HEK293 (cell line): ENCODE data around the gene CFAP90.

Experiments used
- EGR2 ChIP-seq: fragments of 450-650 bp; formaldehyde crosslinking; IDR thresholded peaks from 2 replicates; pipeline ENCODE4 v1.5.1; 2016; ENCODE audit warnings: low read depth, missing biosample characterization, missing genetic modification characterization
- KLF17 ChIP-seq: fragments of 450-650 bp; formaldehyde crosslinking; IDR thresholded peaks from 2 replicates; pipeline ENCODE4 v1.5.1; 2016; ENCODE audit warnings: missing biosample characterization, missing genetic modification characterization
- KLF7 ChIP-seq: fragments of 450-650 bp; formaldehyde crosslinking; IDR thresholded peaks from 2 replicates; pipeline ENCODE4 v1.5.1; 2016; ENCODE audit warnings: missing biosample characterization, missing genetic modification characterization, borderline replicate concordance
- MYNN ChIP-seq: fragments of 450-650 bp; formaldehyde crosslinking; IDR thresholded peaks from 2 replicates; pipeline ENCODE4 v1.5.1; 2016; ENCODE audit warnings: missing biosample characterization, missing genetic modification characterization, borderline replicate concordance
- OSR2 ChIP-seq: fragments of 450-650 bp; formaldehyde crosslinking; IDR thresholded peaks from 2 replicates; pipeline ENCODE4 v1.5.1; 2016; ENCODE audit warnings: missing biosample characterization, missing genetic modification characterization
- REPIN1 ChIP-seq: fragments of 450-650 bp; formaldehyde crosslinking; IDR thresholded peaks from 2 replicates; pipeline ENCODE4 v1.5.1; 2017; ENCODE audit warnings: missing biosample characterization, missing genetic modification characterization, low read depth
- SP7 ChIP-seq: fragments of 450-650 bp; formaldehyde crosslinking; IDR thresholded peaks from 2 replicates; pipeline ENCODE4 v1.5.1; 2016; ENCODE audit warnings: missing biosample characterization, missing genetic modification characterization
- WT1 ChIP-seq: fragments of 450-650 bp; formaldehyde crosslinking; IDR thresholded peaks from 2 replicates; pipeline ENCODE4 v1.5.1; 2016; ENCODE audit warnings: missing biosample characterization, missing genetic modification characterization
- ZBTB26 ChIP-seq: fragments of 450-650 bp; formaldehyde crosslinking; optimal IDR thresholded peaks from 2 replicates; pipeline ENCODE3; 2016; ENCODE audit warnings: missing biosample characterization, mild to moderate bottlenecking, missing genetic modification characterization
- ZFP69B ChIP-seq: fragments of 450-650 bp; formaldehyde crosslinking; IDR thresholded peaks from 2 replicates; pipeline ENCODE4 v1.5.1; 2016; ENCODE audit warnings: missing biosample characterization, missing genetic modification characterization
- ZNF112 ChIP-seq: fragments of 450-650 bp; formaldehyde crosslinking; IDR thresholded peaks from 2 replicates; pipeline ENCODE4 v1.5.0; 2017; ENCODE audit warnings: missing biosample characterization, missing genetic modification characterization
- ZNF121 ChIP-seq: fragments of 450-650 bp; formaldehyde crosslinking; IDR thresholded peaks from 2 replicates; pipeline ENCODE4 v1.5.1; 2016; ENCODE audit warnings: missing biosample characterization, missing genetic modification characterization
- ZNF146 ChIP-seq: fragments of 450-650 bp; formaldehyde crosslinking; IDR thresholded peaks from 2 replicates; pipeline ENCODE4 v1.5.1; 2016; ENCODE audit warnings: missing biosample characterization, missing genetic modification characterization
- ZNF16 ChIP-seq: fragments of 450-650 bp; formaldehyde crosslinking; IDR thresholded peaks from 2 replicates; pipeline ENCODE4 v1.5.1; 2016; ENCODE audit warnings: low read depth, missing biosample characterization, missing genetic modification characterization
- ZNF19 ChIP-seq: fragments of 450-650 bp; formaldehyde crosslinking; IDR thresholded peaks from 2 replicates; pipeline ENCODE4; 2016; ENCODE audit warnings: missing biosample characterization, missing genetic modification characterization, low read depth
- ZNF2 ChIP-seq: fragments of 450-650 bp; formaldehyde crosslinking; IDR thresholded peaks from 2 replicates; pipeline ENCODE4 v1.5.1; 2016; ENCODE audit warnings: missing biosample characterization, missing genetic modification characterization
- ZNF266 ChIP-seq: fragments of 450-650 bp; formaldehyde crosslinking; IDR thresholded peaks from 2 replicates; pipeline ENCODE4 v1.5.1; 2016; ENCODE audit warnings: missing biosample characterization, missing genetic modification characterization, low read depth
- ZNF335 ChIP-seq: fragments of 450-650 bp; formaldehyde crosslinking; conservative IDR thresholded peaks from 2 replicates; pipeline ENCODE4 v1.5.1; 2016; ENCODE audit warnings: missing biosample characterization, missing genetic modification characterization
- ZNF341 ChIP-seq: fragments of 450-650 bp; formaldehyde crosslinking; IDR thresholded peaks from 2 replicates; pipeline ENCODE4; 2016; ENCODE audit warnings: low read depth, missing biosample characterization, missing genetic modification characterization
- ZNF394 ChIP-seq: fragments of 450-650 bp; formaldehyde crosslinking; IDR thresholded peaks from 2 replicates; pipeline ENCODE4 v1.5.1; 2016; ENCODE audit warnings: missing biosample characterization, missing genetic modification characterization, mild to moderate bottlenecking, moderate library complexity, borderline replicate concordance
- ZNF473 ChIP-seq: fragments of 450-650 bp; formaldehyde crosslinking; IDR thresholded peaks from 2 replicates; pipeline ENCODE4 v1.5.1; 2017; ENCODE audit warnings: missing biosample characterization, missing genetic modification characterization
- ZNF544 ChIP-seq: fragments of 450-650 bp; formaldehyde crosslinking; IDR thresholded peaks from 2 replicates; pipeline ENCODE4 v1.5.0; 2017; ENCODE audit warnings: missing biosample characterization, missing genetic modification characterization
- ZNF548 ChIP-seq: fragments of 450-650 bp; formaldehyde crosslinking; IDR thresholded peaks from 2 replicates; pipeline ENCODE4 v1.5.1; 2016; ENCODE audit warnings: missing biosample characterization, missing genetic modification characterization
- ZNF596 ChIP-seq: fragments of 450-650 bp; IDR thresholded peaks from 2 replicates; pipeline ENCODE4 v1.5.0; 2018; ENCODE audit warnings: missing biosample characterization, mild to moderate bottlenecking, missing genetic modification characterization, moderate library complexity
- ZNF600 ChIP-seq: fragments of 450-650 bp; formaldehyde crosslinking; IDR thresholded peaks from 2 replicates; pipeline ENCODE4 v1.5.1; 2016; ENCODE audit warnings: missing biosample characterization, missing genetic modification characterization
- ZNF768 ChIP-seq: fragments of 450-650 bp; formaldehyde crosslinking; IDR thresholded peaks from 2 replicates; pipeline ENCODE4 v1.5.1; 2018; ENCODE audit warnings: missing biosample characterization, mild to moderate bottlenecking, missing genetic modification characterization
- TF ChIP-seq, protein P1 (sequence below): fragments of 450-650 bp; formaldehyde crosslinking; IDR thresholded peaks from 2 replicates; pipeline ENCODE4 v1.5.1; 2017; ENCODE audit warnings: missing biosample characterization, missing genetic modification characterization
- TF ChIP-seq, protein P2 (sequence below): fragments of 450-650 bp; formaldehyde crosslinking; IDR thresholded peaks from 2 replicates; pipeline ENCODE4 v1.5.1; 2017; ENCODE audit warnings: missing biosample characterization, missing genetic modification characterization
- TF ChIP-seq, protein P3 (sequence below): fragments of 450-650 bp; formaldehyde crosslinking; IDR thresholded peaks from 2 replicates; pipeline ENCODE4 v1.5.1; 2016; ENCODE audit warnings: missing biosample characterization, missing genetic modification characterization

CFAP90 gene

DNA sequence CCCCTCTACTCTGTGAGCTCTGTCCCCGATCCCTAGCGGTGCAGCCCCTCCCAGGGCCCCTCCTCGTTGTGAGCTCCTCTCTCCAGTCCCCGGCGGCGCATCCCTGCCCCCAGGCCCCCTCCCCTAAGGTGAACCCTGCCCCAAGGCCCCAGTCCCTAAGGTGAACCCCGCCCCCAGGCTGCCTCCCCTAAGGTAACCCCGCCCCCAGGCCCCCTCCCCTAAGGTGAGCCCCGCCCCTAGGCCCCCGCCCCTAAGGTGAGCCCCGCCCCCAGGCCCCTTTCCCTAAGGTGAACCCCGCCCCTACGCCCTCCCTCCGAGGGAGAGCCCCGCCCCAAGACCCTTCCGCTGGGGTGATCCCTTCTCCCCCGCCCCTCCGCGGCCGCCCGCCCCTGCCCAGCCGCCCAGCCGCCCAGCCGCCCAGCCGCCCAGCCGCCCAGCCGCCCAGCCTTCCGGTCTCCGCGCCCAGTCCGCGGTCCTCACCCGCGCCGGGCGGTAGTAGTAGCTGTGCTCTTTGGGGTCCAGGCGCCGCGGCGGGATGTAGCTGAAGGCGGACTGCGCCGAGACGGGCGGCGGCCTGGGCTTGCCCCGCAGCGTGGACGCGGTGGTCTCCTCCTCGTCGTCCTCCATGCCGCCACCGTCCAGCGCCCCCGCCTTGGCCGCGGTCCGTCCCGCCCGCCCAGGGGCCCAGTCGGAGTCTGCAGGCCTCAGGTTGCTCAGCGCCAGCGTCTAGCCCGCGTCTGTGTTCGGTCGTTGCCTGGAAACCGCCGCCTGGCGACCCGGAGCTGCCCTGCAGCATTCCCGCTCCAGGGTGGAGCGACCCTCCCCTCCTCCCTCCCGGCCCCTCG, at the start of gene CFAP90 (continued):
- TF ChIP-seq KLF17 (tag by site-specific recombination): peak; percentile 40; the same call in 1 of the 2 replicates
- TF ChIP-seq, protein P1, sequence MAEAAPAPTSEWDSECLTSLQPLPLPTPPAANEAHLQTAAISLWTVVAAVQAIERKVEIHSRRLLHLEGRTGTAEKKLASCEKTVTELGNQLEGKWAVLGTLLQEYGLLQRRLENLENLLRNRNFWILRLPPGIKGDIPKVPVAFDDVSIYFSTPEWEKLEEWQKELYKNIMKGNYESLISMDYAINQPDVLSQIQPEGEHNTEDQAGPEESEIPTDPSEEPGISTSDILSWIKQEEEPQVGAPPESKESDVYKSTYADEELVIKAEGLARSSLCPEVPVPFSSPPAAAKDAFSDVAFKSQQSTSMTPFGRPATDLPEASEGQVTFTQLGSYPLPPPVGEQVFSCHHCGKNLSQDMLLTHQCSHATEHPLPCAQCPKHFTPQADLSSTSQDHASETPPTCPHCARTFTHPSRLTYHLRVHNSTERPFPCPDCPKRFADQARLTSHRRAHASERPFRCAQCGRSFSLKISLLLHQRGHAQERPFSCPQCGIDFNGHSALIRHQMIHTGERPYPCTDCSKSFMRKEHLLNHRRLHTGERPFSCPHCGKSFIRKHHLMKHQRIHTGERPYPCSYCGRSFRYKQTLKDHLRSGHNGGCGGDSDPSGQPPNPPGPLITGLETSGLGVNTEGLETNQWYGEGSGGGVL (tag by site-specific recombination): 0 out of 2 replicates have a peak, but pooled peaks have one; percentile 20
- no peak for TF ChIP-seq ZNF596
- TF ChIP-seq ZNF335 (tag by site-specific recombination): peak; percentile 29; the same call in 1 of the 2 replicates
- no peak for TF ChIP-seq ZNF548
- no peak for TF ChIP-seq SP7 (tag by site-specific recombination)
- 0 out of 2 replicates have a peak, but pooled peaks have one; percentile 58 for TF ChIP-seq ZNF2 (tag by site-specific recombination)
- TF ChIP-seq, protein P2, sequence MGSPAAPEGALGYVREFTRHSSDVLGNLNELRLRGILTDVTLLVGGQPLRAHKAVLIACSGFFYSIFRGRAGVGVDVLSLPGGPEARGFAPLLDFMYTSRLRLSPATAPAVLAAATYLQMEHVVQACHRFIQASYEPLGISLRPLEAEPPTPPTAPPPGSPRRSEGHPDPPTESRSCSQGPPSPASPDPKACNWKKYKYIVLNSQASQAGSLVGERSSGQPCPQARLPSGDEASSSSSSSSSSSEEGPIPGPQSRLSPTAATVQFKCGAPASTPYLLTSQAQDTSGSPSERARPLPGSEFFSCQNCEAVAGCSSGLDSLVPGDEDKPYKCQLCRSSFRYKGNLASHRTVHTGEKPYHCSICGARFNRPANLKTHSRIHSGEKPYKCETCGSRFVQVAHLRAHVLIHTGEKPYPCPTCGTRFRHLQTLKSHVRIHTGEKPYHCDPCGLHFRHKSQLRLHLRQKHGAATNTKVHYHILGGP (tag by site-specific recombination): no peak
- no peak for TF ChIP-seq ZNF112
- no peak for TF ChIP-seq WT1 (tag by site-specific recombination)
- peak; percentile 42 for TF ChIP-seq ZBTB26 (tag by site-specific recombination)
- TF ChIP-seq ZNF19 (tag by site-specific recombination): no peak
- no peak for TF ChIP-seq ZNF473 (tag by site-specific recombination)
- TF ChIP-seq ZNF121: 0 out of 2 replicates have a peak, but pooled peaks have one; percentile 13
- TF ChIP-seq ZNF16: no peak
- TF ChIP-seq REPIN1 (tag by site-specific recombination): peak; percentile 74; the same call in 1 of the 2 replicates
- peak; percentile 39; the same call in 1 of the 2 replicates for TF ChIP-seq ZNF600
- TF ChIP-seq ZNF146 (tag by site-specific recombination): no peak
- 0 out of 2 replicates have a peak, but pooled peaks have one; percentile 18 for TF ChIP-seq KLF7 (tag by site-specific recombination)
- no peak for TF ChIP-seq ZNF341 (tag by site-specific recombination)
- TF ChIP-seq MYNN (tag by site-specific recombination): peak; percentile 93
- TF ChIP-seq ZNF266 (tag by site-specific recombination): no peak
- TF ChIP-seq, protein P3, sequence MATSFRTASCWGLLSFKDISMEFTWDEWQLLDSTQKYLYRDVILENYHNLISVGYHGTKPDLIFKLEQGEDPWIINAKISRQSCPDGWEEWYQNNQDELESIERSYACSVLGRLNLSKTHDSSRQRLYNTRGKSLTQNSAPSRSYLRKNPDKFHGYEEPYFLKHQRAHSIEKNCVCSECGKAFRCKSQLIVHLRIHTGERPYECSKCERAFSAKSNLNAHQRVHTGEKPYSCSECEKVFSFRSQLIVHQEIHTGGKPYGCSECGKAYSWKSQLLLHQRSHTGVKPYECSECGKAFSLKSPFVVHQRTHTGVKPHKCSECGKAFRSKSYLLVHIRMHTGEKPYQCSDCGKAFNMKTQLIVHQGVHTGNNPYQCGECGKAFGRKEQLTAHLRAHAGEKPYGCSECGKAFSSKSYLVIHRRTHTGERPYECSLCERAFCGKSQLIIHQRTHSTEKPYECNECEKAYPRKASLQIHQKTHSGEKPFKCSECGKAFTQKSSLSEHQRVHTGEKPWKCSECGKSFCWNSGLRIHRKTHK: no peak
- no peak for TF ChIP-seq OSR2 (tag by site-specific recombination)
- TF ChIP-seq ZNF394 (tag by site-specific recombination): 0 out of 2 replicates have a peak, but pooled peaks have one; percentile 26
- TF ChIP-seq ZFP69B: no peak
- no peak for TF ChIP-seq ZNF768 (tag by site-specific recombination)
- TF ChIP-seq ZNF544 (tag by site-specific recombination): no peak
- TF ChIP-seq EGR2: peak; percentile 42; the same call in 1 of the 2 replicates
